ENCODE results near the gene SGMS1. TPM values are rescaled to one million over a fixed set of nuclear protein-coding genes. Genes with fewer than 3 reads are reported as not detected.

SGMS1 gene
- total RNA-seq, 4 donors from 2014 or later: 139 to 198 (median 173) TPM

GRCh38 chr10:50351483-50352146, 272.1 kb downstream of the SGMS1 start:
- H3K4me1 ChIP-seq: peaks cover 9% of the 10 kb centered on the region
- H3K4me3 ChIP-seq: no peak overlapping the region
- no peaks in the 10 kb centered on the region for H3K27me3 ChIP-seq
- DNase-seq (ENCODE audit: low spot score in 2 of 2): no peak
- 97% methylated on average over 7 of the region's 7 CpGs for WGBS
- H3K36me3 ChIP-seq: peaks cover 8% of the 10 kb centered on the region
- no peak overlapping the region for H3K27ac ChIP-seq
- TF ChIP-seq POLR2A (IDR thresholded peaks at IDR 0.05) (no peak), EP300 (IDR thresholded peaks at IDR 0.05) (no peak), POLR2AphosphoS5 (IDR thresholded peaks at IDR 0.05) (no peak), CTCF (IDR thresholded peaks at IDR 0.05) (no peak)
- H3K9me3 ChIP-seq: peaks cover 6% of the 10 kb centered on the region

- Histone ChIP-seq H3K27ac (no peak overlapping the region), H3K4me3 (no peak overlapping the region), H3K9me3 (peaks cover 6% of the 10 kb centered on the region), H3K4me1 (peaks cover 9% of the 10 kb centered on the region), H3K36me3 (peaks cover 4% of the 10 kb centered on the region), H3K27me3 (no peaks in the 10 kb centered on the region)
- 92% methylated on average over 5 of the region's 5 CpGs for WGBS
- TF ChIP-seq POLR2AphosphoS5 (IDR thresholded peaks at IDR 0.05): no peak
- no peak for TF ChIP-seq POLR2A (IDR thresholded peaks at IDR 0.05)
- no peak for TF ChIP-seq EP300 (IDR thresholded peaks at IDR 0.05)
- TF ChIP-seq CTCF (IDR thresholded peaks at IDR 0.05): no peak
- DNase-seq (ENCODE audit: low spot score in 2 of 2): no peak
Observed at GRCh38 chr10:50350366-50350765, 273.4 kb downstream of the SGMS1 start.

- 100% methylated on average over 1 of the region's 1 CpG for WGBS
- peaks cover 9% of the 10 kb centered on the region for H3K4me1 ChIP-seq
- TF ChIP-seq EP300 (IDR thresholded peaks at IDR 0.05): no peak
- TF ChIP-seq CTCF (IDR thresholded peaks at IDR 0.05): no peak
- TF ChIP-seq POLR2AphosphoS5 (IDR thresholded peaks at IDR 0.05): no peak
- TF ChIP-seq POLR2A (IDR thresholded peaks at IDR 0.05): no peak
- H3K27ac ChIP-seq: no peak overlapping the region
- H3K36me3 ChIP-seq: peaks cover 4% of the 10 kb centered on the region
- peaks cover 6% of the 10 kb centered on the region for H3K9me3 ChIP-seq
- no peak for DNase-seq (ENCODE audit: low spot score in 2 of 2)
- no peak overlapping the region for H3K4me3 ChIP-seq
- H3K27me3 ChIP-seq: no peaks in the 10 kb centered on the region
Observed at GRCh38 chr10:50349554-50349953, 274.2 kb downstream of the SGMS1 start.

- Histone ChIP-seq H3K27me3 (no peaks in the 10 kb centered on the region), H3K4me3 (no peak overlapping the region)
Observed at GRCh38 chr10:50347394-50347802, 276.4 kb downstream of the SGMS1 start.

More at GRCh38 chr10:50347394-50347802, 276.4 kb downstream of the SGMS1 start:
- WGBS: 31% methylated on average over 1 of the region's 1 CpG
- no peak for DNase-seq (ENCODE audit: low spot score in 2 of 2)
- Histone ChIP-seq H3K4me1 (peaks cover 9% of the 10 kb centered on the region), H3K36me3 (peaks cover 15% of the 10 kb centered on the region), H3K9me3 (peaks cover 6% of the 10 kb centered on the region), H3K27ac (no peak overlapping the region)
- TF ChIP-seq CTCF (IDR thresholded peaks at IDR 0.05) (no peak), EP300 (IDR thresholded peaks at IDR 0.05) (no peak), POLR2A (IDR thresholded peaks at IDR 0.05) (no peak), POLR2AphosphoS5 (IDR thresholded peaks at IDR 0.05) (no peak)
